ENCODE data around the gene MEIS2.

The MEIS2 gene

DNA sequence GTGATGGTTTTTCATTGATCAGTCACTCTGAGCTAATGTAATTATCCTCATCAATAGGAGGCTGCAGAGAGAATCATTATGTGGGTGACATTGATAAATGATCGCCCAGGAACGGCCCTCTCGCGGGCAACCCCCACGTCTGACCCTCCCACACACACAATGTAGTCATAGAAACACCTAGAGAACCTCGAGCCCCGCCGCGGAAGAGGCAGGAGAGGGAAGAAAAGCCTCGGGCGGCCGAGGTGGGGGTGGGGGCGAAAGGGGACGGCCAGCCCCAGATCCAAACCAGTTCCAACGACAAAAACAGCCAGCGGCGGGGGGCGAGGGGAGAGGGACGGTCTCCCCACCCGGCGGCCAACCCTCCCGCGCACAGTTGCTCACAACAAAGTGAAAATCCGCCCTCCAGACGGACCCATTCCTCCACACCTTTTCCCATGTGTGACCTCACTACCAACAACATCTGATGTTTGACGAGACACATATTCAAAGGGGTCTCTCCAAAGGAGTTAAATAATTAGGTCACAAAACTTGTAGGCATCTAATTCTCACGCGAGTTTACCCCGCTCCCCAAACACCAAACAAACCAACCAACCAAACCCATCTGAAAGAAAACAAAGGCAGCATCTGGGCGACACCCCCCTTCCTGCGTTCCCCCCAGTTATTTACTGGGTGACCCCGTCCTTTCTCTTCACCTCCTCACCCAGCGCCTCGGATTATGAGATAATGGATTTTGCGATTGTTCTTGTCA lies 213.0 kb downstream of the MEIS2 start:
- DNase-seq, result no peak

DNA sequence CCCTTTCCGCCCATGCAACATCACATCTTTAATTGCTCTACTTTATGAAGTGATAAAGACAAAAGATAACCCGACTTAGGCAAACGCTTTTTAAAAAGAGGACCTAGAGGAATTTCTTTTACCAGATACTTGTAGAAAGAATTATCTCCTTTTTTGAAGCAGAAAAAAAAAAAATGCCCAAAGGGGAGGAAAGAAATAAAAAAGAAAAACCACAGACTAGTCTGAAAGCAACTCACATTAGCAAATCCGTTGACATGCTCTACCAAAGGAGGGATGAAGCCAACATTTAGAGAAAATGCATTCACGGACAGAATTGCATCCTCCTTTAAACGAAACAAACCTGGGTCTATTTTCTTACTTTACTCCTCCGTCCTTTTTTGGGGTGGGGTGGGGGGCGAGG lies 213.6 kb downstream of the MEIS2 start:
- DNase-seq, result no peak

DNA sequence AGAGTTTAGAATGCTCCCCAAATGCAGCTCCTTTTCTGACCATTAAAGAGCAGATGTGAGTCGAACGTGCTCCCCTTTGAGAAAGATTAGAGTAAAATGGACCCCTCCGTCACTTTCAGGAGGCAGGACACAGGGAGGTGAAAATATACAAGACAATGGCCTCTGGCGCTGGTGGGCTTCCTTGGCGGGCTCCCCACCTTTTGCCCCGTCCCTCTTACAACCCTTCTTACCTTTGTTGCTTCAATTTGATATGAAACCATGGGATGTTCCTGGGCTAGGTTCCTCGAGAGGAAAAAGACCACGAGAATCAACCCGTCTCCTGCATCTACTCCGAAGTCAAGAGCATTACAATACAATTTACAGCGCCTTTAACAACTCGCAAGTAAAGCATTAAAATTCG lies 214.2 kb downstream of the MEIS2 start:
- DNase-seq, result no peak

DNA sequence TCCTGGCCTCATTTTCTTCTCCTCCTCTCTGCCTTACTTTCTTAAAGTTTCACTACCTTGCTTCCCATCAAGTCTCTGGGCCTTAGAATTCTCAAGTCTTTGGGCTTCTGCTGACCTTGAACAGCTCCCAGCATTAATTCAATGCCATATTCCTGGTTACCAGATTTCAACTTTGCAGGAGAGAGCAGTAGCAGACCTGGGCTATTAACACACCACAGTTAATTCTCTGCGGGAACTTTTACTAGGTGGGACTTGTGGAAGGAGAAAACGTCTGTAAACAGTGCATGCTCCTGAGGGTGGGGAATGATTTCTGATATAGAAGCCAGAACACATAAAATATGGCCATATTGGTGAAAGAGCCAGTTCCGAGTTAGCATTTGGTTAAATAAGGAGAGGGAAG lies 214.6 kb downstream of the MEIS2 start:
- DNase-seq, result no peak

DNA sequence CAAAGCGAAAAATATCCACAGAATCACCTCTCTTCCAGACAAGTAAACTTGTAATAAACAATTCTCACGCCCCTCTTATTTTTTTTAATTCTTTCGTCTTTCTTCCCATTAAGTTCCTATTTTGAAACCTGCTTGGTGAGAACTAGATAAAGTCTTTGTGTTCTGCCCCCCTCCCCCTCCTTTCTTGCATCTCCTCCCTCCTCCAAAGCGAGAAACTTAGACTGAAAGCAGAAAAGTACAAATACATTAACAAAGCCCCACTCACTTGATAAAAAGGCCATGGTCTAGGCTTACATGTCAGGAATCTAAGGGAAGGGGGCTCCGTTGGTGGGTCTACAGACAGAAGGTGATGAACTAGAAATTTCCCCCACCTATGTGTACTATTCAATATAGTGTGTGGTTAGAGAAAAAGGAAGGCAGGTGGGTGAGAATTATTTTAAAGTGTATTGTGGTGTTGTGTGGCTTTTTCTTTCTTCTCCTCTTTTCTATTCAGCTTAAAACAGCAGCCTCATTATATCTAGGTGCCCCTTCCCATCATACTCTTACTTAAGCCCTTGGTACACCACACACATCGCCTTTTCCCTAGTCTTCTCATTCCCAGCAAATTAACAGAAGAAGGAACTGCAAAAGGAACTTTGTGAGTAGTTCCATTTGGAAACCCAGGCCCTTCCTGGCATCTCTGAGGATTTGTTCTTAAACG lies 215.3 kb downstream of the MEIS2 start:
- no peak for DNase-seq

DNA sequence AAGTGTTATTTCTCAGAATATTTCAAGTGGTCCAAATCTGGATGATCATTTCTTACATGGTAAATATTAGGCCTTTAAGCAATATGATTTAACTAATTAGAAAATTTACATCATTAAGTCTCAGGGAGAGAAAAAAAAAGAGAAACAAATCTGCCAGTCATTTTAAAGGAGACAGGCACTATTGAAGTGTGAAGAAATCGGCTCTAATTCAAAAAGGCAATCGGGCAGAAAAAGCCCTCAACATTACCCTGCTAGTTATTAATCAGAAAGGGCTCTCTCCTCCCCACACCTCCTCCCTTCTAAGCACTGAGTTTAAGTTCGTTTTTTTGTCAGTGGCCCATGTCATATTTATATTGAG lies 215.9 kb downstream of the MEIS2 start:
- DNase-seq, result no peak

DNA sequence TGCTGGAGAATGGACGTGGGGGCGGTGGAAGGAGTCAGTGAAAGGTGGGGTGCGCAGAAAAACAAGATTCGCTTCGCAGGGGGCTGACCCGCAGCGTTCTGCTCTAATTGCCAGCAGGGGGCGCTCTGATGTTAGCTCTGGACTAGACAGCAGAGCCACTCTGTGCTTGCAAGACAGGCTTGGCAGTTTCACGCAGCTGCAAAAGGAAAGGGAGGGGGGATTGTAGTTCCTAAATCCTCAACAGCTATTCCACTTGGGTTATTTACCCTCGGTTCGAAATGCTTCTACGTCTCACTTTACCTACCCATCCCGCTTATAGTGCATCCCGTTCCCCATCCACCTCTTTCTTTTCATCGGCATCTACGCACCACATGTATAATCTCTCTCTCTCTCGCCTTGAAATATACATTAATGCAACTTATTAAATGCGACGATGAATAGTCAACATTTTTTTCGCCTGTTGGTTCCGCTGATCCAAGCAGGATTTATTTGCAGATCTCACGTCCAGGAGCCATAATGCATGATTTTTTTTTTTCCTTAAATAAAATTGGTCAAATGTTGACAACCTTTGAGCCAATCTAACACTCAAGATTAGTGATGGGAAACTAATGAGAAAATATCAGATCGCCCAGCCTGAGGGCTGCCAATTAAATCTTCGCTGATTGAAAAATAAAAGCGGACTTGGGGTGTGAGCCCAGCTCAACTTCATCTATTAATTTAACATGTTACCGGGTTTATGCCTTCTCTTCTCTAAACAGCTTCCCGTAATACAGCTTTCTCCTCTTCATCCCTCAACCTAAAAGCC lies 216.4 kb downstream of the MEIS2 start:
- DNase-seq, result peak; percentile 86

DNA sequence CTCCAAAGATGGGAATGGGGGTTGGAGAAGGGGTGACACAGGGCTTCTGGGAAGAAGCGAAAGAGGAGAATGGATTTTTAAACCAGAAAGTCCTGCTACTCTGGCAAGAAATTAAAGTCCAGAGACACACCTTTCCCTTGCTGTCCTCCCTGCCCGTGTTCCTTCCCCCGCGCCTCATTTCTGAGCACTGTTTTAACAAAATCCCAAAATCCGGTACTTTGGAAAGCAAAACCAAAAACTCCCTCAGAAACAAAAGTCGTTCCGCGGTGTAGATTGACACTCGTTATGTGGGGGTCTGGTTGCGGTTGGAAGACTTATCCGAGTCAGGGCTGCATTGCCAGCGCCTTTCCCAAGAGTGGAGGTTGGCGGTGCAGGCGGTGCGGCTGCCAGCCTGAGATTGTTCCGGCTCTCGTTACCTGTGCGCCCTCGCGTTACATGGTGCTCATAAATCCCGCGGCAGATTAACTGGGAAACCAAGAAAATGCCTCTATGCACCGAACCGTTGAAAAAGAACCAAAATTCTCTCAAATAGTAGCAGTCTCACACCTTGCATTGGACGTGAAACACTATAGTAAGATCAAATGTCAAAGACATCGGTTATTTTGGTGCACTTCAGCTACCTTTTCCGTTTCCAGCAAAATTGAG lies 217.7 kb downstream of the MEIS2 start:
- DNase-seq, result no peak

DNA sequence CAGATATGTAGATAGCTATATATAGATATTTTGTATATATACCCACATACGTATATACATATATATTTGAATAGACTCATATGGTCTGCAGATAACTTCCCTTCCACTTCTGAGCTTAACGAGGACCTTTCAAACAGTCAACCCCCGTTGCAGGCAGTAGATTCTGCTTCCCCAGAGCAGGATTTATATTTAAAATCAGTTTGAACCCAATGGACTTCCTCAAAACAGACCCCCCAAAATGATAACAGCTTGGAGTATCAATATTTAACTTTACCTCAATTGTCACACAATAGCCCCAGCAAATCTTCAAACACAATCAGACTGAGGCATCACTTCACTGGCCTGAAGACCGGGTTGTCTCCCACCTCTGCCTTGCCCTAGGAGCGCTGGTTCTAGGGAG lies 218.3 kb downstream of the MEIS2 start:
- no peak for DNase-seq

DNA sequence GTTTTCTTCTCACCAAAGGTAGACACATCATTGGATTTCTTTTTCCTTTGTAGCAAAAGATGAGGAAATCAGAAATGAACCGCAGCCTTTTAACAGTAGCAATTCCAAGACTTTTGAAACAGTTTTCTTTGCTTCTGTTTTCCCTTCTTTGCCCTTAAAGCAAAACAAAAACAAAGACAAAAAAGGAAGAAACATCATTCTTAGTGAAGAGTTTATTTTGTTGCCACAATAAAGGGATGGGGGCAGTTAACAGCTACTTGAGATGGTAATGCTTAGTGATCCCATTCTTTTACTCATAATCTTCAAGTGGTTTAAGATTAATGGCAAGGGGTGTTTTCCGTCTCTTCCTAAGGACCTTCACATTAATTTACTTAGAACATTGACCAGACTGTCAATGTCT lies 218.8 kb downstream of the MEIS2 start:
- DNase-seq, result no peak

DNA sequence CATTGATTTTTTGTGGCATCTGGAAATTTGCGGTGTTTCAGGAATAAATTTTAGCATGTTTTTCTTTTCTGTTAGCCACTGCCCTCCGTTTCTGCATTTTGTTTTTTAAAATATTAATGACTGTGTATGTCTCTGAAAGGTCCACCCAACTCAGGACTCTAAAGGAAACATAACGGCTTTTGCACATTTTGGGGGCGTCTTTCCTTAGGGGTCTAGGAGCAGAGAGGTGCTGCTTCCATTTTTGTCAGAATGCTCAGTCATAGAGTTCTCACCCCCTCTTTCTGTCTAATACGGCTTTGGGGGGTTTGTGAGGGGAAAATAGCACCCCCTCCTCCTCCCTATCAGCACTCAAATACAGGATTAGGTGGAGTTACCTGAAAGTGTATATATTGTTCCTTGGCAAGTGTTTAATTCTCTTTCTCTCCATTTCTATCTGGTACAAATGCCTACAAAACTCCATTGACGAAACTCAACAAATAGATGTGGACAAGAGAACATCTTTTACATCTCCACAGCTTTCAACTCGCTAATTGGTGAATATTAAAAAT lies 219.4 kb downstream of the MEIS2 start:
- no peak for DNase-seq

DNA sequence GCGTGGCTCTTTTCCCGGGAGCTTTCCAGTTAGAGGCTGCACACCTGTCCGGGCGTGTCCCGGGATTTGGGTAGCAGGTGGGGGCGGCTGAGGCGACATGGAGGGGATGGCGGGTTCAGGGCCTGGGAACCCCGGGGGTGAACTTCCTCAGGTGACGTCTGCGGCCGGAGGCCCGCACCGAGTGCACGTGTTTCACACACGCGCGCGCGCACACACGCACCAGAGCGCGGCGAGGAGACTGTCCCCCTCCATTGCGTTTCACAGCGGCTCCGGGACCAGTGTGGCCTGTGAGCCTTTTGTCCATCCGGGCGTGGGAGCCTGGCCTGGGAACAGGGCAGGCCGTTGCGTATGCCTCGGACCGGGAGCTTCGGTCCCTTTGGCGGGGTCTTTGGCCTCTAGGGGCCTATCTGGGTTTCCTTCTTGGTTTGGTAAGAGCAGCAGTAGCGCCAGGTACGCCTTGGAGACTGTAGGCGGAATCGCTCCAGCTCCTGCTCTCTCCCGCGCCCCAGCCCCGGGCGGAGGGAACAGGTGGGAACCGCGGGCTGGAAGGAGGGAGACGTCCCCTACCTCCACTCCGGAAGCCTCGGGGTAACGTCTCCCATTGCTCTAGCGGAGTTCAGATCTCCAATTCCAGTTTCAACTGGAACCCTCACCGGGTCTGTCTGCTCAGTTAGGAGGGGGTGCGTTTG lies 220.0 kb downstream of the MEIS2 start:
- no peak for DNase-seq

DNA sequence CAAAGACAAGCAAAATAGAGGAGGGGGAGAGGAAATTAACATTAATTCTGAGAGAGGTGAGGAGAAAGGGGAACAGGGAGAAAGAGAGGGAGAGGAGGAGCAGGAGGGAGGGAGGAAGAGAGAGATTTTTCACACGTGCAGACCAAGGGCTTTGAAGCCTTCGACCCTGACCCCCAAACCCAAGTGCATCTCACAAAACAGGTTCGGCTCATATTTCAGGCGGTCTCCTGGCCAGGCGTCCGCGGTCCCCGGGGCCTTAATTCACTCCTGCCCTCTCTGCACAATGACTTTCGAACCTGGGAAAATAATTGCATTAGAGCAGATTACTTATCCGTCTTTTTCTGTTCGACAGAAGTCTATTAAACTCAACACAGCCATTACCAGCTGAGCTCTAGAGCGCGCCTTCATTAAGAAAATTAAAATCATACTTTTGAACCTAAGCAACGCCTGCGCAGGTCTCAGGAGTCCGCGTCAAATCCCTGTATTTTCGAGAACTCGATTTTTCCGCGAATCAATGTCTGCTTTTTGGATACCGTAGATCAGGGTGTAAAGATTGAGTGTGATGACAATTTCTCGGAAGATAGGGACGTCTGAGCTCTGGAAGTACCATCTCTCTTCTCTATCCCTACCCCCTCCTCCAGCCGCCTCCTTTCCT lies 220.7 kb downstream of the MEIS2 start:
- DNase-seq, result no peak

DNA sequence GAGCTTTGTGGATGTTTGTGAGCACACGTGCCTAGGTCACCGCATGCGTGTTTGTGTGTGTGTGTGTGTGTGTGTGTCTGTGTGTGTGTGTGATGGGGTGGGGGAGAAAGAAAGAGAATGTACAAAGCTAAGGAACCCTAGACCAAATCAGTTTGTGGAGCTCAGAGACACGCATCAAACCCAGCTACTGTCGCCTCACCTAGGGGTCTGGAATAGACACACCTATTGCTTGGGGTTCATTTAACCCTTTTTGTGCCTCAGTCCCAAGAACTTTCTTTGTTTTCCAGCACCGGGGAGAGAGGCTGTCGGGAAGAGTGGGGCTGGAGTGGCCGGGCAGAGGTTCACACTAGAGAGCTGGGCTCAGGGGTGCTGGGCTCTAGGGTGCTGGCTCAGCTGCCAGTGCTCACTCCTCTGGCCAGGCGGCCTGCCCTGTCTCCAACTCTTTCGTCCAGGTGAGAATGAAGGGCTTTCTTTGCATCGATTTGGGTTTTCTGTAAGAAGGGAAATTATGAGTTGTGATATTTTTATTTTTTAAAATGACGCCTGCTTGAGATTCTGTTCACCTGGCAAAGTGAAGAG lies 221.6 kb downstream of the MEIS2 start:
- no peak for DNase-seq

DNA sequence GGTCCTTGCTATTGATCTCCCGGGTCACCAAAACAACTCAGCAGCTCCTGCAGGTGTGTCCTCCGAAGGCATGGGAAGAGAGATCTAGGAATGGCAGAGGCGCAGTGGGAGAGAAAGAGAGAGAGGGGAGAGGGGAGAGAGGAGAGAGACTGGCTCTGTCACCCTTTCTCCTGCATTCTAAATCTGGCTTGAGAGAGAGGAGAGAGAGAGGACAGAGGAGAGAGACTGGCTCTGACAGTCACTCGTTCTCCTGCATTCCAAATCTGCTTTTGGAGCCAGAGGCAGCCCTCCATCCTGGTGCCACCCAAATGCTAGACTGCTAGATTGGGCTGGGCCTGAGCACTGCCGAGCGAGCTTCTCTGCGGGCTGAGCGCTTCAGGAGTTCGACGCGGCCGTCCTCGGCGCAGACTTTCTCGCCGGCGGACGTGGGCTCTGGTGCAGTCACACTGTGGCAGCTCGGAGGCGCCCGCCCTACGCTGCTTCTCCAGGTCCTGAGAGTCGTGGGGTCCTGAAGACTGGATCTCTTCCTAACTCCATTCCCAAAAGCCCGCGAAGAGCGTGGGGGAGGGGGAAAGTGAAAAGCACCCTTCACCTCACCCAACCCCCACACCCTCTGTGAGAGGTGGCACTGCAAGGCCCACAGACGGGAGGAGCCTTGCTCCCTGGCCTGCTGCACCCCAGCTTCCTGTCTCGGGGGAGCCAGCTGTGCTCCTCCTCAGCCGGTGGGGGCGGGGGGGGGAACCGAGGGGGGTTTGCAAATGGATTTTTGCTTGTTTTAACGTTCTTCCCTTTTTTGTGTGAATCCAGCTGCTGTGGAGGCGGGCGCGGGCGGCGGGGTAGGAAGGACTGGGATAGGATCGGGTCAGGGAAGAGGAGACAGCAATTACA lies 222.3 kb downstream of the MEIS2 start:
- no peak for DNase-seq

DNA sequence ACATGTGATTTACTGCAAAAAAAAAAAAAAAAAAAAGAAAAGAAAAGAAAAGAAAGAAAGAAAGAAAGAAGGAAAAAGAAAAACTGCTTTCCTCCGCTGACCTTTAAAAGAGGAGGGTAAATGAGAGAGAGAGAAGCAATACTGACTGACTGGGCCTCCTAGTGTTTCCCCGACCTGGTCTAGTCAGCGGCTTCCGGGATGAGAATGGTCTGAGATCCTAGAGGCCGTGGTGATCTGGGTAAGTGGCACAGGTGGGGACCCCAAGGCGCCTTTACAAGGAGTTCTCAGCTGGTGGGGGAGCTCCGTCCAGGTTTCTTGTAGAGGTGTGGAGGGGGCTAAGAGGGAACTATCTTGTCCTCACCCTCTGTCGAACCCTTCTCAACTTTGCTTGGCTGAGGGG lies 223.1 kb downstream of the MEIS2 start:
- DNase-seq, result no peak

DNA sequence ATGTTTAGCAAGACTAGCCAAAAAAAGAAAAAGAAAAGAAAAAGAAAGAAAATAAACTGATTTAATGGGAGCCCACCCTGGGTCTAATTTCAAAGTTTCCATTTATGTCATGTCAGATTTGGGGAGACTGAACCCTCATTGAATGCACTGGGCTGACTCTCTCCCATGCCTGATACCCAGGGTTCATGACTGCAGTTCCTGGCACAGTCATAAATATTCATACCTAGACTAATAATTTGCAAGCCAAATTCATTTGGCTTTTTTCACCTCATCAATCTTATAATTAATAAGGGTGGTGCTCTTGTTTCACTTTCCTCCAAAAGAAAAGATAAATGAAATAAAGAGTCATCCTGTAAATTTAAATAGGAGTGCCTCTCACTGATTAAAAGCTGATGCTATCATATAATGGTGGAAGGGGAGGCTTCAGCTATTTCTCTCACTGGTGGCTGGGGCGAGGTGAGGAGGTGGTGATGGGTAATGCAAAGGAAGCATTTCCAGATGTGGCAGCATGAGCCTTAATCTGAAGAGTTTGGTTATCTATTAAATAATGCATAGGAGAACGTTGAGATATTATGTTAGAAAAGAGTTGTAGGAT lies 224.5 kb downstream of the MEIS2 start:
- DNase-seq, result no peak

DNA sequence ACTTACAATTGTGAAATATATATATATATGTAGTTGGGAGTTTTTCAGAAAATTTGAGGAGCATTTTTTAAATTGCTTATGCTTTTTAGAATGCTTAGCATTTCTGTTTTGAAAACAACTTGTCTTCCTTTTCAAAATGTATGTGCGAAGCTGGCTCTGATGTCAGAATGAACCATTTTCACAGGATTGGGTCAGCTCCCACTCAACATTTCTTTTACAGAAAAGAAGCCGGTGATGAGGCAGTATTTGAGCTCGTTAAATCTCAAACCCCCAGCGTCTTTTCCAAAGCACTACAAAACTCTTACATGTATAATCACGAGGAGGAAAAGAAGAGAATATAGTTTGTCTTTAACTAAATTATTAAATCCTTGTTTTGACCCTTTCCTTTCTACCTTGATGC lies 225.4 kb downstream of the MEIS2 start:
- DNase-seq, result no peak

DNA sequence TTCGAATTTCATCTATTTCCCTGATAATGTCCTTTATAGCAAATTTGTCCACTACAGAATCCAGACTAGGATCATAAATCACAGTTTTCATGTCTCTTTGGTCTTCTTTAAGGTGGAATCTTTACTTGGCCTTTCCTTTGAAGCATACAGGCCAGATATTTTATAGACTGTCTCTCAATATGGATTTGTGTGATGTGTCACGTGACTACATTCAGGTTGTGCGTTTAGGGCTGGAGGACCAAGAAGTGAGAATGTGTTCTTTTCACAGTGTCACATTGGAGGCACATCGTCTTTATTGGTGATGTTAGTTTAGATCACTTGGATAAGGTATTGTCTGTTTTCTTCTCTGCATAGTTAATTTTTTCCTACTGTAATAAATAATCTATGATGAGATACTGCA lies 232.9 kb downstream of the MEIS2 start:
- DNase-seq, result no peak

DNA sequence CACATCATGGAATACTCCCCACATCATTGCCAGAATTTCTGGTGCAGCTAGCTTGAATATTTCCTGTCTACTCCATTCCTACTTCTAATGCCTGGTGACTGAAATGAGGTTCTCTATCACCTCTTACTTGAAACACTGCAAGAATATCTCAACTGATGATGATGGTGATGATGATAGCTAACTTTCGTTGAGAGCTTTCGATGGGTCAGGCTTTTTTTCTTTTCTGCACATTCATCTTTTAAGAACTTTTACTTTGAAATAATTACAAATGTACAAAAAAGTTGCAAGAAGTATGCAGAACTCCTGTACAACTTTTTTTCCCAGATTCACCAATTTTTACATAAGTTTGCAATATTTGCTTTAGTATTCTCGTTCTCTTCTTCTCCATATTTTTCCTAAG lies 233.5 kb downstream of the MEIS2 start:
- DNase-seq, result no peak
